ENCODE data around the gene MOB4.

MOB4 gene

GRCh38 chr2:197516393-197516761 lies 511 bp downstream of the MOB4 start:
- Histone ChIP-seq H3K4me3 (ENCODE audit: low read depth, low read length) (peak overlapping the region; percentile 92), H3K27ac (peak overlapping the region; percentile 45), H3K27me3 (replicated peaks) (no peaks in the 10 kb centered on the region), H3K36me3 (replicated peaks) (no peaks in the 10 kb centered on the region)
- in situ Hi-C loops (cut with HindIII; ENCODE audit: low pct_ligation_motif_present, low sequenced_read_pairs): no loop called here
- no peak for DNase-seq
- TF ChIP-seq CTCF (IDR thresholded peaks at IDR 0.05; ENCODE audit: low read depth, low read length, missing control alignments): no peak

- in situ Hi-C loops (cut with HindIII; ENCODE audit: low pct_ligation_motif_present, low sequenced_read_pairs): no loop called here
- no peaks in the 10 kb centered on the region for H3K27me3 ChIP-seq (replicated peaks)
- H3K27ac ChIP-seq: no peak overlapping the region
- no peak for DNase-seq
- no peaks in the 10 kb centered on the region for H3K36me3 ChIP-seq (replicated peaks)
- H3K4me3 ChIP-seq (ENCODE audit: low read depth, low read length): peak overlapping the region; percentile 92
- TF ChIP-seq CTCF (IDR thresholded peaks at IDR 0.05; ENCODE audit: low read depth, low read length, missing control alignments): no peak
These were observed 1.3 kb downstream of the MOB4 start for GRCh38 chr2:197517150-197517549.

- Histone ChIP-seq H3K36me3 (replicated peaks) (peaks cover 24% of the 10 kb centered on the region), H3K27me3 (replicated peaks) (no peaks in the 10 kb centered on the region), H3K27ac (no peak overlapping the region), H3K4me3 (ENCODE audit: low read depth, low read length) (no peak overlapping the region)
- in situ Hi-C loops (cut with HindIII; ENCODE audit: low pct_ligation_motif_present, low sequenced_read_pairs): no loop called here
- TF ChIP-seq CTCF (IDR thresholded peaks at IDR 0.05; ENCODE audit: low read depth, low read length, missing control alignments): no peak
- peak; percentile 31 for DNase-seq
These were observed 22.5 kb downstream of the MOB4 start for GRCh38 chr2:197538412-197538811.

GRCh38 chr2:197539734-197540133 lies 23.9 kb downstream of the MOB4 start:
- DNase-seq: no peak
- H3K4me3 ChIP-seq (ENCODE audit: low read depth, low read length): no peak overlapping the region
- peaks cover 27% of the 10 kb centered on the region for H3K36me3 ChIP-seq (replicated peaks)
- no peak for TF ChIP-seq CTCF (IDR thresholded peaks at IDR 0.05; ENCODE audit: low read depth, low read length, missing control alignments)
- H3K27me3 ChIP-seq (replicated peaks): no peaks in the 10 kb centered on the region
- in situ Hi-C loops (cut with HindIII; ENCODE audit: low pct_ligation_motif_present, low sequenced_read_pairs): no loop called here
- no peak overlapping the region for H3K27ac ChIP-seq

- H3K27ac ChIP-seq: no peak overlapping the region
- H3K4me3 ChIP-seq (ENCODE audit: low read depth, low read length): no peak overlapping the region
- no peak for DNase-seq
- peaks cover 23% of the 10 kb centered on the region for H3K36me3 ChIP-seq (replicated peaks)
- in situ Hi-C loops (cut with HindIII; ENCODE audit: low pct_ligation_motif_present, low sequenced_read_pairs): no loop called here
- H3K27me3 ChIP-seq (replicated peaks): no peaks in the 10 kb centered on the region
- no peak for TF ChIP-seq CTCF (IDR thresholded peaks at IDR 0.05; ENCODE audit: low read depth, low read length, missing control alignments)
These were observed 27.3 kb downstream of the MOB4 start for GRCh38 chr2:197543206-197543605.

GRCh38 chr2:197547163-197547900 lies 31.5 kb downstream of the MOB4 start:
- Histone ChIP-seq H3K4me3 (ENCODE audit: low read depth, low read length) (no peak overlapping the region), H3K27ac (no peak overlapping the region), H3K27me3 (replicated peaks) (no peaks in the 10 kb centered on the region), H3K36me3 (replicated peaks) (peaks cover 25% of the 10 kb centered on the region)
- in situ Hi-C loops (cut with HindIII; ENCODE audit: low pct_ligation_motif_present, low sequenced_read_pairs): no loop called here
- no peak for TF ChIP-seq CTCF (IDR thresholded peaks at IDR 0.05; ENCODE audit: low read depth, low read length, missing control alignments)
- no peak for DNase-seq

All from brain microvascular endothelial cell (primary cell).